Kidney epithelial cell (primary cell): ENCODE measurements around the gene ZDHHC24. TPM values are rescaled to one million over a fixed set of nuclear protein-coding genes. Genes with fewer than 3 reads are reported as not detected.

Source experiments
- DNase-seq: peaks from one replicate; pipeline ENCODE4 v3.0.0-alpha.2; 2010; ENCODE audit warnings: low read depth
- H3K27me3 ChIP-seq: 2 replicates; pipeline ENCODE4 v1.6.0; 2011; ENCODE audit warnings: low read length; ENCODE audit not compliant: control insufficient read depth, insufficient read depth
- H3K36me3 ChIP-seq: 2 replicates; pipeline ENCODE4 v1.5.1; 2011; ENCODE audit warnings: low read length; ENCODE audit not compliant: control insufficient read depth, insufficient read depth
- H3K4me3 ChIP-seq: 2 replicates; pipeline ENCODE4 v1.5.1; 2011; ENCODE audit warnings: low read depth, mild to moderate bottlenecking, control low read depth, low read length
- total RNA-seq: library from RNA; depleted of rRNA; stranded (reverse); fragments of >200 nt; gene quantifications from 2 replicates; pipeline ENCODE4 v1.2.3, GENCODE V29; 2015
- TF ChIP-seq, protein P1 (sequence below): IDR thresholded peaks from 2 replicates; pipeline ENCODE4 v1.5.1; 2011; ENCODE audit warnings: mild to moderate bottlenecking, moderate library complexity, low read length, control low read depth, inconsistent platforms; ENCODE audit not compliant: insufficient read depth, poor library complexity, severe bottlenecking

The ZDHHC24 gene
- total RNA-seq, 1 donor from 2014 or later, result 22.0 TPM

DNA sequence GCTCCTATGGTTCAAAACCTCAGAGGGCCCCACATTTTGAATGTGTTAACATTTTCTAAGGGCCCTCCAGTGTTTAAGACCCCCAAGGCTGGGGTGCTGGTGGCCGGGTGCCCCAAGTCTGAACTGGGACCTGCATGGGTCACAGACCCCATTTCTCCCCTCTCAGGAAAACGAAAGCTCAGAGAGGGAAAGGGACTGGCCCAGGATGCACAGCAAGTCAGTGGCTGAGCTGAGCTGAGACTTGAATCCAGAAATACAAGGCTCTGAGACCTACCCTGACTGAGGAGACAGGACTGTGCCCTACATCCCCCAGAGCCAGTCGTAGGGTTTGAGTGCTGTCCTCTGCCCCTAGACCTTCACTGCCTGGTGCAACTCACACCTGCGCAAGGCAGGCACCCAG is 5.0 kb upstream of the ZDHHC24 start:
- TF ChIP-seq, protein P1, sequence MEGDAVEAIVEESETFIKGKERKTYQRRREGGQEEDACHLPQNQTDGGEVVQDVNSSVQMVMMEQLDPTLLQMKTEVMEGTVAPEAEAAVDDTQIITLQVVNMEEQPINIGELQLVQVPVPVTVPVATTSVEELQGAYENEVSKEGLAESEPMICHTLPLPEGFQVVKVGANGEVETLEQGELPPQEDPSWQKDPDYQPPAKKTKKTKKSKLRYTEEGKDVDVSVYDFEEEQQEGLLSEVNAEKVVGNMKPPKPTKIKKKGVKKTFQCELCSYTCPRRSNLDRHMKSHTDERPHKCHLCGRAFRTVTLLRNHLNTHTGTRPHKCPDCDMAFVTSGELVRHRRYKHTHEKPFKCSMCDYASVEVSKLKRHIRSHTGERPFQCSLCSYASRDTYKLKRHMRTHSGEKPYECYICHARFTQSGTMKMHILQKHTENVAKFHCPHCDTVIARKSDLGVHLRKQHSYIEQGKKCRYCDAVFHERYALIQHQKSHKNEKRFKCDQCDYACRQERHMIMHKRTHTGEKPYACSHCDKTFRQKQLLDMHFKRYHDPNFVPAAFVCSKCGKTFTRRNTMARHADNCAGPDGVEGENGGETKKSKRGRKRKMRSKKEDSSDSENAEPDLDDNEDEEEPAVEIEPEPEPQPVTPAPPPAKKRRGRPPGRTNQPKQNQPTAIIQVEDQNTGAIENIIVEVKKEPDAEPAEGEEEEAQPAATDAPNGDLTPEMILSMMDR, result no peak
- Histone ChIP-seq H3K36me3 (no peaks in the 10 kb centered on the region), H3K27me3 (peaks cover 28% of the 10 kb centered on the region), H3K4me3 (no peak overlapping the region)
- no peak for DNase-seq

DNA sequence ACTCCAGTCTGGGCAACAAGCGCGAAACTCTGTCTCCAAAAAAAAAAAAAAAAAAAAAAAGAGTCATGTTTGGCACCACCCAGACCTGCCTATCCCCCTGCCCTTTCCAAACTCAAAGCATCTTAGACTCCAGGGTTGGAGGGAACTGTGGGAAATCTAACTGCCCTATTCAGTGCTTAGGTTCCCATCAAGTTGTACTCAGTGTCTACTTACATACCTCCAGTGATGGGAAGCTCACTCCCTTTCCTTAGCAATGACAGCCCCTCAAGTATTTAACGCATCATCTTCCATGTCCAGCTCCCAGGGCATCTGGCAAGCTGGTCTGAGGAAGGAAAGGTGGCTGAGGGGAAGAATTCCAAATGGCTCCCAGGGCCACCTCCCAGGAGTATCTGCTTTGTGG is 3.8 kb upstream of the ZDHHC24 start:
- H3K27me3 ChIP-seq, result peaks cover 26% of the 10 kb centered on the region
- TF ChIP-seq, protein P1, result no peak
- no peaks in the 10 kb centered on the region for H3K36me3 ChIP-seq
- DNase-seq, result no peak
- no peak overlapping the region for H3K4me3 ChIP-seq

DNA sequence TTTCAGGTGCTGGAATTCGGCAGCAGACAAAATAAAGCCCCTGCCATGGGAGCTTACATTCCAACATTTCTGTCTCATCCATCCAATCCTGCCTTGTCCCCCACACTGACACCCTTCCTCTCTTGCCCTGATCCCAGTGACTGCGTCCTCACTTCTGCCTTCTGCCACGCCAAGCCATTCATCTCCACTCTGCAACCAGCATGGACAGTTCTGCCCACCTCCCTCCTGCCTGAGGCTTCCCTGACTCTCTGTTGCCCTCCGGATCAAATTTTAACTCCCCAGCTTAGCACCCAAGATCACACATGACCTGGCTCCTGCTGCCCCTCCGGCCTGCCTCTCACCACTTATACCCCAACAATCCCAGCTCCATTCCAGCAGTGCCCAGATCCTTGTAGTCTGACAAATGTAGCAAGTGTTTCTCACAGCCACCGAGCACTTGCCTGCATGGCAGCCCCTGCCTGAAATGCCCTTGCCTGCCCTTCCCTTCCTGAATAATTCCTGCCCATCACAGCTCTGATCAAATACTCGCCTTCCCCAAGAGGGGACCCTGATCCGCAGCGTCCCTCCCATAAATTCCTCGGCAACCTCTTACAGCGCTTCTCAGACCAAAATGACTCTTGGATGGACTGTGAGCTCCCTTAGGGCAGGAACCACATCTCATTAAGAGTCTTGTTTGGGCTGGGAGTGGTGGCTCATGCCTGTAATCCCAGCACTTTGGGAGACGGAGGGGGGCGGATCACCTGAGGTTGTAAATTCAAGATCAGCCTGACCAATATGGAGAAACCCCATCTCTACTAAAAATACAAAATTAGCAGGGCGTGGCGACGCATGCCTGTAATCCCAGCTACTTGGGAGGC is 3.2 kb upstream of the ZDHHC24 start:
- DNase-seq, result no peak
- TF ChIP-seq, protein P1, result no peak
- Histone ChIP-seq H3K36me3 (no peaks in the 10 kb centered on the region), H3K27me3 (peaks cover 26% of the 10 kb centered on the region), H3K4me3 (no peak overlapping the region)

DNA sequence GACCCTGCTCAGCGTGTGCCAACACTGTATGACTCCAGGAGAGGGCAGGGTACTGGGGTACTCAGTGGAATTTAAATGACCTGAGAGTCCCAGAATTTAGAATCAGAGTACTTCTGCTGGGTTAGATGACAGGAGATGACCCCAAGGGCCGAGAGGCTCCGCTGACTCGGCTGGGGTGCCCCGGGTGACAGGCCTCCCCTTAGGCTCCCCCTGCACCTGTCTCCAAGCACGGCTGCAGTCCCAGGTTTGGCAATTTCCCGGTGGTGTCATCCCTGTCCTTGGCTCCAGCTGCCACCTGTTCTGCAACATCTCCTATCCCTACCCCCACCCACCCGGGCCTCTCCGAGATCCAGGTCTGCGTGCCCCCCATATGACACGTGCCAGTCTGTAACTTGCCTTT is 2.2 kb upstream of the ZDHHC24 start:
- TF ChIP-seq, protein P1, result no peak
- DNase-seq, result no peak
- H3K4me3 ChIP-seq, result no peak overlapping the region
- peaks cover 26% of the 10 kb centered on the region for H3K27me3 ChIP-seq
- H3K36me3 ChIP-seq, result no peaks in the 10 kb centered on the region

DNA sequence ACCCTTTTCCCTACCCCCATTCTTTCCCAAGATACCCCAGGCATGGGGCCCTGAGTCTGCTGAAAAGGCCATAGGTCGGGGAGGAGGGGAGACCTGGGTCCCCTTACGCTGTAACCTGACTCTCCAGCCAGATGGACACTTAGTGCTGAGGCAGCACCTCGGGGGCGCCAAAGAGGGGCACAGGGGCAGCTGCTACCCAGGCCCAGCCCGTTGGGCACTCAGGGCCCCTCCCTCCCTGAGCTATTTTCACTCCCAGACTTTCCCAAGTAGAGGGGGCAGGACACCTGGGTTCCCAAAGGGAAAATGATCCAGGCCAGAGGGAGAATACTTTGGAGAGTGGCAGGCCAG is 1.8 kb upstream of the ZDHHC24 start:
- TF ChIP-seq, protein P1, result no peak
- H3K36me3 ChIP-seq, result no peaks in the 10 kb centered on the region
- H3K27me3 ChIP-seq, result peaks cover 26% of the 10 kb centered on the region
- no peak for DNase-seq
- no peak overlapping the region for H3K4me3 ChIP-seq

DNA sequence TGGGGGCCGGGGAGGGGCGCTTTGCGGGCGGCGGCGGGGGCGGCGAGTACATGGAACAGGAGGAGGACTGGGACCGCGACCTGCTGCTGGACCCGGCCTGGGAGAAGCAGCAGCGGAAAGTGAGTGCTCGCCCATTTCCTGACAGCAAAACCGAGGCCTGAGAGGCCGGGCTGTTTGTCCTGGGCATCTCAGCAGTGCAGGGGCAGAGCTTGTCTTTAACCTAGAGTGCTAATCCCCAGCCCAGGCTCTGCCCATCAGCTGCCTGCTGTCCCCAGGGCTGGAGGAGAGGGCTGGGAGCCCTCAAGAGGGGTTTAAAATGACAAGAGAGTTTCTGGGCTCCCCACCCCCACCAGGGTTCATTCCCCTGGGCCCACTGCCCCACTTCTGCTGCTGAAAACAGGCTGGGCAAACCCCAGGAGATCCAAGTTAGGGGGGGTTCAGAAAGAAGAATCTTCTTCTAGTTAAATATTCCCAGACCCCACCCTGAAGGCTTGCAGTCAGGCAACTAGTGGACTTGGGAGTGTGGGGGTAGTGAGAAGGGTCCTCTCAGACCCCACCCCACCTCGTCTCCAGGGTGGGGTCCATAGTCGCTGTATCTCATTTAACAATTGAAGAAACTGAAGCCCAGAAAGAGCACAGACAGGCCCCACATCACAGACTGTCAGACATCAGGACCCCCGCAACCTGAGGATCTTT is 1.3 kb upstream of the ZDHHC24 start:
- Histone ChIP-seq H3K27me3 (peaks cover 26% of the 10 kb centered on the region), H3K36me3 (no peaks in the 10 kb centered on the region), H3K4me3 (no peak overlapping the region)
- DNase-seq, result no peak
- TF ChIP-seq, protein P1, result no peak
